GM21576 (cell line): ENCODE results near the gene LSR.
"Not testable (repeated sequence)": the region's sequence is repeated elsewhere in the genome, so short reads cannot be mapped to it uniquely, and the experiment has no call there.

Experiments
- ATAC-seq: cut with Tn5 transposase; IDR thresholded peaks from one replicate; pipeline ENCODE4 v1.9.1; 2021; ENCODE audit warnings: mild to moderate bottlenecking, moderate library complexity; ENCODE audit not compliant: unreplicated experiment

LSR gene

DNA sequence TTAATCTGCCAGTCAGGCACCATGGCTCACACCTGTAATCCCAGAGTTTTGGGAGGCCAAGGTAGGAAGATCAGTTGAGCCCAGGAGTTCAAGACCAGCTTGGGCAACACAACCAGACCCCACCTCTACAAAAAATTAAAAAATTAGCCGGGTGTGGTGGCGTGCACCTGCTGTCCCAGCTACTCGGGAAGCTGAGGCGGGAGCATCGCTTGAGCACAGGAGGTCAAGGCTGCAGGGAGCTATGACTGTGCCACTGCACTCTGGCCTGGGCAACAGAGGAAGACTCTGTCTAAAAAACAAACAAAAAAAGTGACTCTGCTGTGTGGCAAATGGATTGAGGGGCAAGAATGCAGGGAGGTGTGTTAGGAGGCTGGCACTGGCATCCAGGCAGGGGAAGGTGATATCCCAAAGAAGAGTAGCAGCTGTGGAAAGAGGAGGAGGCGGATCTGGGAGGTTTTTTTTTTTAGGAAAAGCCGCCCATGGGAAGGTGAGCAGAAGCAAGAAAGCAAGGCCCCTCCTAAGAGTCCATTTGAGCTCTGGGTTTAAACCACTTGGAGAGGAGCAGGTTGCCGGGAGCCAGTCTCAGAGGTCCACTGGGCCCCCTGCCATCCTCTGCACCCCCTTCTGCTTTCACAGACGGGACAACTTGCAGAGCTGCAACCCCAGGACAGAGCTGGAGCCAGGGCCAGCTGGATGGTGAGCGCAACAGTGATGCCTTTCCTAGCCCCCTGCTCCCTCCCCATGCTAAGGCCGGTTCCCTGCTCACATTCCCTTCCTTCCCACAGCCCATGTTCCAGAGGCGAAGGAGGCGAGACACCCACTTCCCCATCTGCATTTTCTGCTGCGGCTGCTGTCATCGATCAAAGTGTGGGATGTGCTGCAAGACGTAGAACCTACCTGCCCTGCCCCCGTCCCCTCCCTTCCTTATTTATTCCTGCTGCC, 35.6 kb downstream of the LSR start:
- no peak for ATAC-seq

DNA sequence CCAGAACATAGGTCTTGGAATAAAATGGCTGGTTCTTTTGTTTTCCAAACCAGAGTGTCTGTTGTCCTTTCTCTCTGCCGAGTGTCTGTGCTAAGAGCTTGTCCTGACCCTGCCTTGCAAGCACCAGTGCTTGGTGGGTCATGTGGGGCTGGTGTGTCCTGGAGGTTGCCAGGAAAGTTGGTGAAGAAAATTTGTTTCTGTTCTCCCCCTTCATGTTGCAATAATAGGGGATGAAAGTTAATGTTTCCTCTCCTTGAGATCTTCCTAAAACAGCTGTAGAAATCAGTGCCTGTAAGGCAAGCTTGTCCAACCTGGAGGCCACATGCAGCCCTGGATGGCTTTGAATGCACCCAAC, 36.3 kb downstream of the LSR start:
- ATAC-seq: no peak

- ATAC-seq: not testable (repeated sequence)
Measured at GRCh38 chr19:35285465-35285864, 36.7 kb downstream of the LSR start.

- not testable (repeated sequence) for ATAC-seq
Measured at GRCh38 chr19:35286101-35286500, 37.3 kb downstream of the LSR start.

DNA sequence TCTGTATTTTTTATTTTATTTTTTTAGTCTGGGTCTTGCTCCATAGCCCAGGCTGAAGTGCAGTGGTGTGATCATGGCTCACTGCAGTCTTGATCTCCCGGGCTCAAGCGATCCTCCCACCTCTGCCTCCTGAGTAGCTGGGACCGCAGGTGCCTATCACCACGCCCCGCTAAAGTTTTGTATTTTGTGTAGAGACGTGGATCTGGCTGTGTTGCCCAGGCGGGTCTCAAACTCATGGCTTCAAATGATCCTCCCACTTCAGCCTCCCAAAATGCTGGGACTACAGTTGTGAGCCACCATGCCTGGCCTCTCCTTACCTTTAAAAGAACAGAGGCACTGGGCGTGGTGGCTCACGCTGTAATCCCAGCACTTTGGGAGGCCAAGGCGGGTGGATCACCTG, 38.9 kb downstream of the LSR start:
- no peak for ATAC-seq

- no peak for ATAC-seq
Measured at GRCh38 chr19:35288331-35288730, 39.5 kb downstream of the LSR start.

DNA sequence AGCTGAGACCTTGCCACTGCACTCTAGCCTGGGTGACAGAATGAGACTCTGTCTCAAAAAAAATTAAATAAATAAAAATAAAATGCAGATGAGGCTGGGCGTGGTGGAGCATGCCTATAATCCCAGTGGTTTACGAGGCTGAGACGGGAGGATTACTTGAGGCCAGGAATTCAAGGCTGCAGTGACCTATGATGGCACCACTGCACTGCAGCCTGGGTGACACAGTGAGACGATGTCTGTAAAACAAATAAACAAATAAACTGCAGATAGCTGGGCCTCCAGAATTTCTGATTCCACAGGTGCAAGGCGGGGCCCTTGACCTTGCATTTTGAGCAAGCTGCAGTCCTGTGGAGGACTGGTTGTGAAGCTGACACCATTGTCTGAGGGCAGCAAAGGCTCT, 40.1 kb downstream of the LSR start:
- ATAC-seq: no peak

- no peak for ATAC-seq
Measured at GRCh38 chr19:35290381-35291127, 41.8 kb downstream of the LSR start.

GRCh38 chr19:35291259-35291658, 42.5 kb downstream of the LSR start:
- ATAC-seq: no peak

DNA sequence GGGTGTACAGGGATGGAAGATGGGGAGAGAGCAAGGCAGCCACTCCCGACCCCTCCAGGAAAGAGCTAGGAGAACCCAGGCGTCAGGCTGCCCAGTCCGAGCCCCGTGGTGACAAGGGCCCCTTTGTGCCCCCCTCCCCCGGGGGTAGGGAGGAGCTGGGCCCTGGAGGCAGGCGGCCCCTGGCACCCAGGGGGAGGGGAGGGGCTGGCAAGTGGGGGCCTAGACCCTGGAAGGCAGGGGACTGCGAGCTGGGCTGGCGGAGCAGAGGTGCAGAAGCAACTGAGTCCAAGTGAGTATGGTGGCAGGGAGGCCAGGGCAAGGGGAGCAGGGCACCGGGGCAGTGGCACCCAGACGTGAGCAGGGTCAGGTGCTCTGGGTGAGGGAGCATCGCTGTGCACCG, 43.1 kb downstream of the LSR start, which contains the start of gene MAG:
MAG (plus strand) TSS at position 246 of the 400 bp plus-strand sequence. CDS start 3,248 bp downstream, outside the sequence.
- no peak for ATAC-seq

DNA sequence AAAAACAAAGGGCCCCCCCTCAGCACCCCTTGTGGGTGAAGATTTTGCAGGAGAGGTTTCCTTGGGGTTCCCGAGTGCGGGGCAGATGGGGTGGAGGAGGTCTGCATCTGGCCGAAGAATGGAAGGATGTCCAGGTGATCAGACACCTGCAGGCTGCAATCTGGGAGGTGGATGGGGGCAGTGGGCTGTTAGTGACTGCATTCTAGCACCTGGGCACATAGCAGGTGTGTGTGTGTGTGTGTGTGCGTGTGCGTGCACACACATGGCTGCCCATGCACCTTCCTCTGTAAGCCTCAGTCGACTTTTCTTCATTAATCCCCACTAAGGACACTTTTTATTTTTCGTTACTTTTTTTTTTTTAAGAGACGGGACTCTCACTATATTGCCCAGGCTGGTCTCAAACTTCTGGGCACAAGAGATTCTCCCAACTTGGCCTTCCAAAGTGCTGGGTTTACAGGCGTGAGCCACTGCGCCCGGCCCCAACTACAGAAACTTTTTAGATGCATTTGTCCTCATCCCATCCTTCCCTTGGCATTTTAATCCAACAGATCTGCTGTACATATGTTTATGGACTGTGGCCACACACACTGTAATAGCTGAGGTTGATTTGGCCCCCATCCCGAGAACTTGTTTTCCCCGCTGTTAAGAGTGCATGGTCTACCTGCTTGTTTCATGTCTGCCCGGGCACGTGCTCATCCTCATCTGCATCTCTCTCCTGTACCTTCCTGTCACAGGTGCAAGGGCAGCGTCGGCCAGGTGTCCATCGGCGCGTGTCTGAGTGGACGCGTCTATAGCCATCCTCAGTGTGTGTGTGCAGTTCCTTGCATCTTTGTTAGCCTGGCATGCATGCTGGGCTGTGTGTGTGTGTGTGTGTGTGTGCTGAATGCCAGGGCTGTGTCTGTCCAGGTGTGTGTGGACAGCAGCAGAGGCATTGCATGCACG, 43.9 kb downstream of the LSR start:
- ATAC-seq: no peak

DNA sequence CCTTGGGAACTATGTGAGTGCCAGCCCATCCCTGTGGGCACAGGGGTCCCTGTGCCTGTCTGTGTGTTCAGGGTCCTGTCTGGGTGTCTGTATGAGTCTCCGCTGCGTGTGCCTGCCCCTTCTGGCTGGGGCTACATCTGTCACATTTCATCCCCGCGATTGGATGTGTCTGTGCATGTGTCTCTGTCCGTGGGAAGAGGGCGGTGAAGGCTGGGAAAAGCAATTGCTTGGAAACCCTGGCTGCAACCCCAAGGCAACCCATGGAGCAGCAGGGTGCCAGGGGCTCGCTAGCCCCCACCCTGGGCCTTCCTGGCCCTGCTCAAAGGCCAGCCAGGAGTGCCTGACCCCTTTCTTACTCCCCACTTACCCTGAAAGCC, 44.5 kb downstream of the LSR start:
- no peak for ATAC-seq

DNA sequence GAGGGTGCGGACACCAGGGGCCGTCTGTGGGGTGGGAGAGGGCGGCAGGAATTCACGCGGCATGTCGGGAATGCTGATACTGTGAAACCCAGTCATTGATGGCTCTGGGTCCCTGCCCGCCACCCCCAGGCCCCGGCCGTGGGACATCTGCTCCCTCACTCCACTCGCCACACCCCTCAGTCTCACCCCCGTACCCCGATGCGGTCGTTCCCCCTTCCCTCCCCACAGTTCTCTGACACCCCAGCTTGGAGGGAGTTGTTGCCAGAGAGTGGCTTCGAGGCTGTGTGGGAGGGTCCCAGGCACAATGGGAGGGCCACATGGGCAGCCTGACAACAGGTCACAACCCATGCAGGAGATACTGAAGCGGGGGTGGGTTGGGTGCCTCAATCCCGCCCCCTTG, 45.0 kb downstream of the LSR start:
- no peak for ATAC-seq

DNA sequence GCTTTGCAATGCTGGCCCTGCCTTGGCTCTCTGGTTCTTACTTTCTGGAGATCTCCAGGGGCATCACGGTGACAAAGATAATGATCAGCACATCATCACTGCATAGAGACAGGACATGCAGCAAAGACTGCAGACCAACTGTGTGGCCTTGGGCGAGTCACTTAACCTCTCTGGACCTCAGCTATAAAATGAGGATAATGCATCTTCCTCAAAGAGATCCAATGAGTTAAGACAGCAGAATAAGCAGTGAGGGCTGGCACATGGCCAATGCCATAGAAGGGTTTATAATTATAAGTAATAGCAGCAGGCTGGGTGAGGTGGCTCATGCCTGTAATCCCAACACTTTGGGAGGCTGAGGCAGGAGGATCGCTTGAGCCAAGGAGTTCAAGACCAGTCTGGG, 45.5 kb downstream of the LSR start:
- no peak for ATAC-seq

- ATAC-seq: no peak
Measured at GRCh38 chr19:35294859-35295791, 46.3 kb downstream of the LSR start.

- no peak for ATAC-seq
Measured at GRCh38 chr19:35295792-35296462, 47.1 kb downstream of the LSR start.

- ATAC-seq: no peak
Measured at GRCh38 chr19:35296644-35297514, 48.1 kb downstream of the LSR start.

DNA sequence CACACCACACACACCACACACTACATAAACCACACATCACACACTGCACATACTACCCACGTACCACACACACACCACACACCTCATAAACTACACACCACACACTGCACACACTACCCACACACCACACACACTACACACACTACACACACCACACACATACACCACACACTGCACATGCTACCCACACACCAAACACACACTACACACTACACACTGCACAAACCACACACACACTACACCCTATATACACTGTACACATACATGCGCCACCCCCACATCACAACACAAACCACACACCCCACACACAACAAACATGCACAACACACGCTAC, 48.7 kb downstream of the LSR start:
- ATAC-seq: no peak

GRCh38 chr19:35297922-35298321, 49.1 kb downstream of the LSR start:
- ATAC-seq: no peak
